ENCODE data around the gene MRFAP1L1.
A peak's percentile ranks its signal among the peaks of the same experiment; 100 is the strongest.
"Not testable (repeated sequence)": the region's sequence is repeated elsewhere in the genome, so short reads cannot be mapped to it uniquely, and the experiment has no call there.

Gene MRFAP1L1

DNA sequence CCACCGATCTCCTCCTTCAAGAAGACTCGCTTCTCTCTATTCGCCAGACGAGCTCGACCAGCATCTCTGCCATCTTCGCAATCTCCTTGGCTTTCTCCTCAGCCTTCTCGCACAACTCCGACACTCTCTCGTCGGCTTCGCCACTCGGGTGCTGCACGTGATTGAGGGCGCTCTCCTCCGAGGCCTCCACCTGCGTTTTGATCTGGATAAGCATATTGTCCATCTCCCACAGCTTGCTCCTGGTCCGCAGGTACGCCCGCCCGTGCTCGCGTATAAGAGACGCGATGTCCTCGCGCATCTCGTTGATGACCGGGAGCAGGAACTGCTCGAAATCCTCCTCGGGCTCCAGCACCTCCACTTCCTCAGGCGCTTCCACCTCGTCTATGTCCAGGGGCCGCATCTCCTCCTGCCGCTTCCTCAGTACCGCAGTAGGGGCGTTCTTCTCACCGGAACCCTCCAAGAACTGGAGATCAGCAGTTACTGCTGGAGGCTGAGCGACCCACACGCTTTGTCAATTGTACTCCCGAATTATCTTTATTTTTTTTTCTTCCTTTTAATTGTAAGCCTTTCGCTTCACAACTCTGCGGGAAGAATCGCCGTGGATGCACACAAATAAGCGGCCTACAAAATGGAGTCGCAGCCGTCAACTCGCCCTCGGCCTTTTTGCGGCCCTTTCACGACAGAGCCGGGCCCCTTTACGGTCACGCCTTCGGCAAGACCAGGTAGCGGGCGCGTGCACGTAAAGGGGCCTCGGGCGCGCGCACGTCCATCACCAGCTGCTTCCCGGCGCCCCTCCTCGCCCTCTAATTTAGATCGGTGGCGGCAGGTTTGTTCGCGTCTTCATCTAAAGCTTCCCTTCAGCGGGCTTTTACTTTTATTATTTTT lies at the start of gene MRFAP1L1:
MRFAP1L1 (minus strand) TSS at position 636 of the 885 bp plus-strand sequence; CDS start at position 400, 236 bp downstream.
- DNase-seq: peak; percentile 98

- no peak for DNase-seq
Measured at GRCh38 chr4:6758728-6759127, 49.1 kb upstream of the MRFAP1L1 start.

GRCh38 chr4:6756345-6756744 lies 46.7 kb upstream of the MRFAP1L1 start:
- DNase-seq: not testable (repeated sequence)

DNA sequence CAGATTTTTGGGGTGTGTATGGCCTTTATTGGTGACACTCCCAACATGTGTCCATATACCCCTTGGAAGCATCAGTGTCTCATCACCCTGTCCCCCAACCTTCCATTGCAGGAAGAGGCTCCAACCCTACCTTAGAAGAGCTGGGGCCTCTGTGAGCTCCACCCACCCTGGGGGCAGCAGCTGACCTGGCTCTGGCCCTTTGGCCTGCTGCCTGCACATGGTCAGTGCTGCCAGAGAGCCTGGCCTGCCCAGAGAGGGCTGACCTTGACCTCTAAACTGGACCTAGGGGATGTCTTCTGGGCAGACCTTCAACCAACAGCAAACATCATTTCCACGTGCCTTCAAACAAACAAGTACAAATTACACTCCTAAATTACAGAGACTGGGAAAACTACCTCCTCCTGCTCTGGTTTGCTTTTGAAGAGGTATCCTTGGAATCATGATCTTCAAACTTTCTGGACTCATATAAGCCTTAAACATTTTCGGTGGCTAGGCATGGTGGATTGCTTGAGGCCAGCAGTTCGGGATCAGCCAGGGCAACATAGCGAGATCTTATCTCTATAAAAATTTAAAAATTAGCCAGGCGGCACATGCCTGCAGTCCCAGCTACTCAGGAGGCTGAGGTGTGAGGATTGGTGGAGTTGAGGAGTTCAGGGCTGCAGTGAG lies 45.6 kb upstream of the MRFAP1L1 start:
- no peak for DNase-seq

DNA sequence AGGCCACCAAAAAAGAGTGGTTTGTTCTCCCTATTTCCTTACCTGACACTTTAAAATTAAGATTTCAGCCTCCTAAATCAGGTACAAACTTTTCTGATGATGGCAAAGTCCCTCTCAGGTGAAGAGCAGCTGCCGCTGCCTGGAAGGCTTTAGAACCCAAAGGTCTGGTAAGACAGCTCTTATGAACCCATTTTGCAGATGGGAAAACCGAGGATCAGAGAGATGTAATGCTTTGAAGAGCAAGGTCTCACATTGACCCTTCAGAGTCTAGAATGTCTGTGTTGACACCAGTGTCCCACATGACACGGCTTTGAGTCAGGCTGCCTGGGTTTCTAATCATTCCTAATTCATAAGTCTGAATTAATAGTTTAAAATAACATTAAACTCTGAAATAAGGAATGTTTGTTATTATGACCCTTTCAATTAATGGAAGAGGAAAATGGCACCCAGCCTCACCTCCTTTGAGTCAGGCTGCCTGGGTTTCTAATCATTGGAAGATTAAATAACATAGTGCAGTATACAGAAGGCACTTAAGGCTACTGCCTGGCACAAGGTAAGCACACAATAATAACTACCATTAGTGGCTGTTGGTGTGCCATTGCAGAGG lies 44.9 kb upstream of the MRFAP1L1 start:
- no peak for DNase-seq

DNA sequence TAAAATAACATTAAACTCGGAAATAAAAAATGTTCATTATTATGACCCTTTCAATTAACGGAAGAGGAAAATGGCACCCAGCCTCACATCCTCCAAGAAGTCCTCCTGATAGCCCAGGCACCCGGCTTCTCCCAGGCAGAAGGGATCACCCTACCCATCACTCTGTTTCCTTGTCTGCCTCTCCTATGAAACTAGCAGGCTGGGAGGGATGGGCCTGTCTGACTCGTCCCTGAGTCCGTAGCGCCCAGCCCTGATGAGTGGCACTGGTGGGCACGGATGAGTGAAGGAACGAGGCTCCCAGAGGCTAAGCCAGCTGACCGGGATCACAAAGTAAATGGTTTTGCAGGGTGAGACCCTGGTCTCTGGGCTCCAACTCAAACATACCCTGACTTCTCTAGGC lies 44.2 kb upstream of the MRFAP1L1 start:
- DNase-seq: no peak

DNA sequence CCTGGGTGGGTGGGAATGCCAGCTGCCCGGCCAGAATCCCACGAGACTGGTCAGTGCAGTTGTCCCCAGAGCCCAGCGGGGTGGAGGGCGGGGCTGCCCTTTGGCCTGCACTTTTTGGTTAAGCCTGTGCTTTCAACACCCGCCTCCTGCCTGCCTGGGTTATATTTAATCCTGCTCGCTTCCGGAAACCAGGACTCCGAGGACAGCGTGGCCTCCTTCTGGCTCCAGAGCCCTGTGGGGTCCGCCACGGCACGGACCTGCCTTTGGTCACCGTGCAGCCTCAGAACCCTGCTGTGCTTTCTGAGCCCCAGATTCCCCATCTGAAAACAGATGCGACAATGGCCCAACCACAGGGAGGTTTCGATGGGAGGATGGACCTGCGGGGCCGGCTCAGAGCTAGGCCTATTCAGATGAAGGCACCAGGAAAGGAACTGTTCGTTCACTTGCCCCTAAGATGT lies 43.5 kb upstream of the MRFAP1L1 start:
- no peak for DNase-seq

DNA sequence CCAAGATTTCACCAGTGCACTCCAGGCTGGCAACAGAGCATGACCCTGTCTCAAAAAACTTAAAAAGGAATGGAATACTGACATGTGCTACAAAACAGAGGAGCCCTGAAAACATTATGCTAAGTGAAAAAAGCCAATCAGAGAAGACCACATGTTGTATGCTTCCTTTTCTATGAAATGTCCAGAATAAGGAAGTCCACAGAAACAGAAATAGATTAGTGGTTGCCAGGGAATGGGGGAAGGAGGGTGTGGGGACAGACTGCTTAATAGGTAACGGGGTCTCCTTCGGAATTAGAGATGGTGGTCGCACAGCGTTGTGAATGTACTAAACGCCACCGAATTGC lies 42.8 kb upstream of the MRFAP1L1 start:
- no peak for DNase-seq

DNA sequence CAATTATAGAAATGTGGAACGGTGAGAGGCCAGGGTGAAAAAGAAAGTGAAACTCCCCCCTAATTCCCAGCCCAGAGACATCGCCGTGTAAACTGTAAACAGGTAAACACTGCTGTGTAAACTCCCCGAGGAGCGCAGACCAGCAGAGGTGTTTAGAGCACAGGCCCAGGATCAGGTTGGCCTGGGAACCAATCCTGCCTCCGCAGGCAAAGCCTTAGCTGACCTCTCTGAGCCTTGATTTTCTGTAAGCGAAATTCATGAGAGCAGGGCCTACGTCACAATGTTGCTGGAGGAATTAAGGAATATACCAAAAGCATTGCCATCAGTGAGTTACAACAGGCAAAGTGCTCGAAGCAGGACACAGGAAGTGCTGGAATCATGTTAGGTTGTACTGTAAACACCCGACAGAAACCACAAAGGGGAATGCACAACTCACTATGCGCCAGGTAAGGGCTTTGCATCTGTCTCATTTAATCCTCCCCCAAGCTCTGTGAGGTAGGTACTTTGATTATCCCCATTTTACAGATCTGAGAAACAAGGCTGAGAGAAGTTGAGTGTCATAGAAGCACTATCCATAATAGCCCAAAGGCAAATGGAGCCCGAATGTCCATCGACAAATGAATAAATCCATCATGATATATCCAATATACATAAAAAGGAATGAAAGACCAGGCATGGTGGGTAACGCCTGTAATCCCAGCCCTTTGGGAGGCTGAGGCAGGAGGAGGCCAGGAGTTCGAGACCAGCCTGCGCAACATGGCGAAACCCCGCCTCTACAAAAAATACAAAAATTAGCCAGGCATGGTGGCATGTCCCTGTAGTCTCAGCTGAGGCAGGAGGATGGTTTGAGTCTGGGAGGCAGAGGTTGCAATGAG lies 42.2 kb upstream of the MRFAP1L1 start:
- DNase-seq: no peak

DNA sequence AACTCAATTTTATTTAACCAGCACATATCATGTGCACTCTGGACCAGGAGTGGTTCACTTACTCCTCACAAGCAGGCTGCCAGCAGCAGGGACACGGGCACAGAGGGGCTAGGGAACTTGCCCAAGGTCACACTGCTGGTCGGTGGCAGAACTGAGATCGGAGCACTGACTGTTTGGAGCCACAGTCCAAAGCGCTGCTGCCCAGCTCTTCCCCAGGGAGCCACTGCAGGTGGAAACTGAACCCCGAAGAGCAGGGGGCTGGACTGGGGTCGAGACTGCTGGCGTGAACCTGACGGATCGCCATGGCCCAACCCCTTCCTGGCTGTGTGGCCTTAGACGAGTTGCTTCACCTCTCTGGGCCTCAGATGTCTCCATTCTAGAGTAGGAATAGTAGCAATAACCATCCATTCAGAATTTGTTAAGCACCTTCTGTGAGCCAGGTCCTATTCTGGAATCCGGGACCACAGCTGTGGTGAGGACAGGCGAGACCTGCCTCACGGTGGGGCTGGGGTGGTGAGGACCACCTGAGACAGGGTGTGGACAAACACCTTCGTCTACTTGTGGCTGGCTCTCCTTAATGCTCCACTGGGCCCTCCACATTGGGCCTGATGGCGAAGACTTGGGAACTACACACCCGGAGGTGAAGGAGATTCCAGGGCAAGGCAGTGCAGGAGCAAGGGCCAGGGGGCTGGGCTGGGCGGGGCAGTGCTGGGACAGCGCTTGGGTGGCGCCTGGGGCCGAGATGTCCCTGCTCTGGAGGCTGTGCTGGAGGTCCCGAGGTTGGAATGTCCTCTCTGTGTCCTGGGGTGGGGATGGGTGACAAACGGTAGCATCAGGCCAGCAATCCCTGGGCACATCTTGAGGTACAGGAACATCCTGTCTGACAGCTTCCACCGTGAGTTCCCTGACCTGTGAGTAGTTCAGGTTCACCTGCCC lies 40.9 kb upstream of the MRFAP1L1 start:
- no peak for DNase-seq

DNA sequence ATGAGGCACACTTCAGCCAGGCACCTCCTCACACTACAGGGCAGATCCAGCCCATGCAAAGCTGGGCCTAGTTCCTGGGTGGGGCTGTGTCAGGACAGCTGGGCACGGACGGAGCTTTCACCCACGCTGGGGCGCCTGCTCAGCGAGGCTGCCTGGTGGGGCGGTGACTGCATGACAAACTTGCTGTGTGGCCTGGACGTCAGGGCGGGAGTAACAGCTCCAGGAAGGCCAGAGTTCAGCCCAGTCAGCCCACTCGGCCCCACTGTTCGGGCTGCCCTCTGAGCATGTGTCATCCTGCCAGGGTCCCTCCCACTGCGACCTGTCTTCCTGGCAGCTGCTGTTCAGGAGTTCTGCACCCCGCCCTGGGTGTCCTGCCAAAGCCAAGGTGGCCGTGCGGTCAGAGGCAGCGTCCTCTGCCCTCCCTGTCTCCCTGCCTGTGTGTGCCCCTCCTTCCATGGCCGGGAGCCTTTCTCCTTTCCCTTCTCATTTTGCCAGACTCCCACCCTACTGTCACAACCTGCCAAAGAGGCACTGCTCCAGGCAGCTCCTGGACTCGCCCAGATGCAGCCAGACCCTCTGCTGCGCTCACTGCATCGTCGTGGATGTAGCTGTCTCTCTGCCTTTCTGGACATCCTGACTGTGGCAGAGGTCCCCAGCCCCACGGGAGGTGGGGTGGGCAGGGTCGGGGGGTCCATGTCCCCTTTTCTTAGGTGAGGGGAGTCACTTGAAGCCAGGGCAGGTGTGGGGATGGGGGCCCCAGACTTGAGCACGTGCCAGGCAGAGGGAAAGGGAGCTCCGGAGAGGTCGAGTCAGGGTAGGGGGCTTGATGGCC lies 39.9 kb upstream of the MRFAP1L1 start:
- no peak for DNase-seq

DNA sequence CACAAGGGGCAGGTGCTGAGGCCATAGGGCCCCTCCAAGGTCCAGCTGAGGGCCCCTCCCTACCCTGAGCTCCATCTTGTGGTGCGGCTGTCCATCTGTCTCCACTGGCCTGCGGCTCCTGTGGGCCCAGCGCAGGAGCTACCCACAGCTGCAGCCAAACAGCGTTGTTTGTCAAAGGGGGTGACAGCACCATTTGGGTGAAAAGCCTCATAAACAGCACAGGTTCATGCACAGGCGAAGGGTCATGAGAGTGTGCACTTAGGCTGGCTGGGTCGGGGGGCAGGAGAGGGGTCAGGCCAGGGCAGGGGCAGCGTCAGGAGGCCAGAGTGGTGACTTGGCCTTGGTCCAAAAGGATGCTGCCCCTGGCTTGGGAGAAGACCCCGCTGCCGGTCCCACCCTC lies 38.6 kb upstream of the MRFAP1L1 start:
- no peak for DNase-seq

- DNase-seq: no peak
Measured at GRCh38 chr4:6747294-6748051, 37.8 kb upstream of the MRFAP1L1 start.

- no peak for DNase-seq
Measured at GRCh38 chr4:6746721-6747293, 37.1 kb upstream of the MRFAP1L1 start.

GRCh38 chr4:6742989-6743388 lies 33.3 kb upstream of the MRFAP1L1 start:
- no peak for DNase-seq

DNA sequence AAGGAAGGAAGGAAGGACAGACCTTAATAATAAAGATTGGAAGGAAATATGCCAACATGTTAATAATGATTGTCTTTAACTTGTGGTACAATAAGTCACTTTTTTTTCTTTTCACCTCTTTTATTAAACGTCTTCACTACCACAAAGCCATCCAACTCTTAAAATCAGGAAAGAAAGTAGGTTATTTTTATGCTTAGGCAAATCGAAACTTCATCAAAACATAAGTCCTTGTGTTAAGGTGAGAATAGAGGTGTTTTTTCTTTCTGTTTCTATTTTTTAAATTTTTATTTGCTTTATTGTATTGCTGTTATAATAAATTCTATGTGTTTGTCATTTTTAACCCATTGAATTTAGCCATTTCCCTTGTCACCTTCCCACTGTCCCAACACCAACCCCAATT lies 32.8 kb upstream of the MRFAP1L1 start:
- DNase-seq: no peak

DNA sequence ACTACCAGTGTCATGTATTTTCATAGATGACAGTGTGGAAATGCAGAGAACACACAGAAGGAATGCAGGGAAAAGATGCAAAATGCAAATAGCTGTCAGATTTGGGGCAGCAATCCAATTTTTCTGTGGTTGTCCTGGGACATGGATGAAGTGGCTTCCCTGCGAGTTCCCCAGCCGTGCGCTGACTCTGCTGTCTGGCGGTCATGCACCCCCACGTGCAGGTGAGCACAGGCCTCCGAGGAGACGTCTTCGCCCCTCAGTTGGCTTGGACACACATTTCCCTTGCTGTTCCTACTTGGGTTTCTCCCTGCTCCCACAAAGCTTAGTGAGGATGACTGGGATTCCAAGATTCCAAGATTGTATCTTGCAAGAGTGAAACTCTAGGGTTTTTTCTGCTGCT lies 30.7 kb upstream of the MRFAP1L1 start:
- no peak for DNase-seq

GRCh38 chr4:6739920-6740319 lies 30.3 kb upstream of the MRFAP1L1 start:
- DNase-seq: no peak

GRCh38 chr4:6734165-6734786 lies 24.6 kb upstream of the MRFAP1L1 start:
- no peak for DNase-seq

Data from fibroblast of skin of right quadriceps (primary cell).